ENCODE measurements around the gene KRTAP5-6. TPM values are rescaled to one million over a fixed set of nuclear protein-coding genes. Genes with fewer than 3 reads are reported as not detected.

The KRTAP5-6 gene
- total and polyA plus RNA-seq, 2 donors (not counting 1 experiment from before 2014, with no cell fraction given) = not detected

DNA sequence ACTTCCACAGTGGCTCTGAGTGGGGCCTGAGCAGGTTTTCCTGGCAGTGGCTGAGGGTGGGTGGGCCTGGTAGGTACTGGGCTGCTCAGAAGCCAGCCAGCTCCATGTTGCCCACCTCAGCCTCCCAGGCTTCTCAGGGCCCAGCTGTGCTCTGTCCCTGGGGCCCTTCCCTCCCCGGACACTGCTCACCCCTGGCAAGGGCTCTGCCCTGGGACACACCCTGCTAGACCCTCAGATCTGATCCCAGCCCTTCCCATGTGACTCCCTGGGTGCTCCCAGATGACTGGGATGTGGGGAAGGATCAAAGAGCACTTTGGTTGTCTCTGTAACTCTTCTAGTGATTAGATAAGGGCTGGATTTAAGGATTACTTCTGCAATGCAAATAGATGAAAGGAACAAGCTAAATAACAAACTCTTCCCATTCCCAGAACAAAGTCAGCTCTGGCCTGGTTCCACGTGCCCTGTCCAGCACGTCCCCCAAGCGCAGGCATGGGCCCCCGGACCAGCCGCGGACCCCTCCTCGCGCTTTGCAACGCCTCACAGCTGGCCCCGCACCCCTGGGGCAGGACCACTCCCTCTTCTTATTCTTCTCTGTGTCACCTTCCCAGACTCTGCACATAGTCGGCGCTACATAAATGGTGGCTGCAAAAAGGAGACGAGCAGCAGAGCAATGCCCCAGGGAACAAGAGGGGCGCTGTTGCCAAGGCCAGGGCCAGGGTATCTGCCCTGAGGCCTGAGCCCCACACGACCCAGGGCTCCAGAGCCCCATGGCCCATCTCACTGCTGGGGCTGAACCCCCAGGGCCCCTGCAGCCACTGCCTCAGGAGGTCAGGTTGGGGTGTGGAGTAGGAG is 5.7 kb upstream of the KRTAP5-6 start:
- Histone ChIP-seq H3K9me3 (ENCODE audit: control extremely low read depth in 1 of 3, control insufficient read depth in 2 of 3, insufficient read depth in 1 of 3, low read length in 2 of 3) (no peaks in the 10 kb centered on the region), H2AFZ (ENCODE audit: insufficient read depth, low read depth, low read length, poor library complexity, severe bottlenecking) (no peak overlapping the region), H3K4me1 (ENCODE audit: control insufficient read depth in 2 of 2, insufficient read depth in 2 of 2, low read length in 2 of 2) (peaks cover 8 to 14% of the 10 kb centered on the region in 2 donors), H3K4me3 (ENCODE audit: control extremely low read depth in 1 of 5, extremely low read depth in 1 of 5, insufficient read depth in 1 of 5, low read depth in 2 of 5, low read length in 4 of 5) (no peak overlapping the region), H3K27ac (ENCODE audit: low read length in 2 of 2) (no peak overlapping the region), H3K79me2 (ENCODE audit: control insufficient read depth, insufficient read depth, low read length) (no peaks in the 10 kb centered on the region), H4K20me1 (ENCODE audit: control insufficient read depth, insufficient read depth, low read length, poor library complexity, severe bottlenecking) (no peaks in the 10 kb centered on the region), H3K4me2 (replicated peaks; ENCODE audit: low read depth, low read length, poor library complexity, severe bottlenecking) (no peak overlapping the region), H3K9ac (ENCODE audit: low read length) (no peak overlapping the region), H3K27me3 (replicated peaks in 1 of 4; ENCODE audit: control extremely low read depth in 1 of 4, control insufficient read depth in 3 of 4, insufficient read depth in 4 of 4, low read length in 3 of 4) (peaks cover 0 to 48% (median 6%) of the 10 kb centered on the region in 4 experiments), H3K36me3 (replicated peaks in 1 of 2; ENCODE audit: control extremely low read depth in 1 of 2, control insufficient read depth in 1 of 2, extremely low read depth in 1 of 2, insufficient read depth in 2 of 2, low read length in 1 of 2) (no peaks in the 10 kb centered on the region)
- intact Hi-C loops (cut with micrococcal nuclease) = loop anchor here (5.0 kb wide), 1 partner anchor 39 kb away; no protein-coding TSS in a partner anchor
- POLR2A ChIA-PET = no interaction called here
- ATAC-seq (ENCODE audit: low read depth) (no peak), DNase-seq (no peak)
- TF ChIP-seq EZH2 (IDR thresholded peaks at IDR 0.05; ENCODE audit: borderline replicate concordance, insufficient read depth, low read depth, low read length, poor library complexity, severe bottlenecking) = no peak
- TF ChIP-seq, protein P1, sequence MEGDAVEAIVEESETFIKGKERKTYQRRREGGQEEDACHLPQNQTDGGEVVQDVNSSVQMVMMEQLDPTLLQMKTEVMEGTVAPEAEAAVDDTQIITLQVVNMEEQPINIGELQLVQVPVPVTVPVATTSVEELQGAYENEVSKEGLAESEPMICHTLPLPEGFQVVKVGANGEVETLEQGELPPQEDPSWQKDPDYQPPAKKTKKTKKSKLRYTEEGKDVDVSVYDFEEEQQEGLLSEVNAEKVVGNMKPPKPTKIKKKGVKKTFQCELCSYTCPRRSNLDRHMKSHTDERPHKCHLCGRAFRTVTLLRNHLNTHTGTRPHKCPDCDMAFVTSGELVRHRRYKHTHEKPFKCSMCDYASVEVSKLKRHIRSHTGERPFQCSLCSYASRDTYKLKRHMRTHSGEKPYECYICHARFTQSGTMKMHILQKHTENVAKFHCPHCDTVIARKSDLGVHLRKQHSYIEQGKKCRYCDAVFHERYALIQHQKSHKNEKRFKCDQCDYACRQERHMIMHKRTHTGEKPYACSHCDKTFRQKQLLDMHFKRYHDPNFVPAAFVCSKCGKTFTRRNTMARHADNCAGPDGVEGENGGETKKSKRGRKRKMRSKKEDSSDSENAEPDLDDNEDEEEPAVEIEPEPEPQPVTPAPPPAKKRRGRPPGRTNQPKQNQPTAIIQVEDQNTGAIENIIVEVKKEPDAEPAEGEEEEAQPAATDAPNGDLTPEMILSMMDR (IDR thresholded peaks at IDR 0.05) = no peak
- 90% methylated on average over 15 of the region's 16 CpGs for WGBS (ENCODE audit: insufficient coverage)
- no peak overlapping the region for H3K27ac Mint-ChIP-seq
- no peaks in the 10 kb centered on the region for H3K9me3 Mint-ChIP-seq (ENCODE audit: insufficient read depth)
- CTCF ChIA-PET = interaction anchor here (1.3 to 6.4 kb wide), 8 partner anchors 38 to 730 kb away, joined by 3 to 394 read pairs (median 26); partner anchors contain the start of gene SYT8
- no peak overlapping the region for H3K4me3 Mint-ChIP-seq
- peaks cover 5% of the 10 kb centered on the region for H3K4me1 Mint-ChIP-seq
- H3K27me3 Mint-ChIP-seq = peaks cover 33% of the 10 kb centered on the region

Data from B cell (primary cell).